Endodermal cell (in vitro differentiated cells): ENCODE results near the gene BAK1. TPM values are rescaled to one million over a fixed set of nuclear protein-coding genes. Genes with fewer than 3 reads are reported as not detected.
A peak's percentile ranks its signal among the peaks of the same experiment; 100 is the strongest.

Source experiments
- DNase-seq: peaks from one replicate; pipeline ENCODE4 v3.0.0-alpha.2; 2017
- H3K27ac ChIP-seq: 2 replicates; pipeline ENCODE4 v1.5.1; 2013; ENCODE audit warnings: mild to moderate bottlenecking, low read depth, low read length, moderate library complexity
- H3K27me3 ChIP-seq: 2 replicates; pipeline ENCODE4 v1.6.1; 2013; ENCODE audit warnings: mild to moderate bottlenecking, low read length, moderate library complexity; ENCODE audit not compliant: insufficient read depth, control insufficient read depth, poor library complexity, severe bottlenecking
- H3K36me3 ChIP-seq: 2 replicates; pipeline ENCODE4 v1.7.0; 2013; ENCODE audit warnings: mild to moderate bottlenecking, low read length, moderate library complexity; ENCODE audit not compliant: control insufficient read depth, insufficient read depth
- H3K4me1 ChIP-seq: one replicate; pipeline ENCODE4 v1.7.0; 2013; ENCODE audit warnings: low read length; ENCODE audit not compliant: control insufficient read depth, insufficient read depth
- H3K4me3 ChIP-seq: 2 replicates; pipeline ENCODE4 v1.5.1; 2013; ENCODE audit warnings: mild to moderate bottlenecking, low read length, moderate library complexity
- H3K9ac ChIP-seq: 2 replicates; pipeline ENCODE4 v1.6.1; 2013; ENCODE audit warnings: mild to moderate bottlenecking, low read length, moderate library complexity; ENCODE audit not compliant: poor library complexity, severe bottlenecking; ENCODE audit errors: extremely low read depth
- H3K9me3 ChIP-seq: 2 replicates; pipeline ENCODE4 v1.6.1; 2013; ENCODE audit warnings: mild to moderate bottlenecking, low read length, moderate library complexity; ENCODE audit not compliant: control insufficient read depth
- H3K27ac Mint-ChIP-seq: 2 replicates; pipeline ENCODE4 v1.8.0; 2020; ENCODE audit warnings: mixed read lengths
- H3K27me3 Mint-ChIP-seq: 2 replicates; pipeline ENCODE4 v1.8.0; 2021; ENCODE audit warnings: mild to moderate bottlenecking, mixed read lengths; ENCODE audit not compliant: insufficient read depth
- H3K36me3 Mint-ChIP-seq: 2 replicates; pipeline ENCODE4 v1.8.0; 2020; ENCODE audit warnings: low read depth, mixed read lengths
- H3K4me1 Mint-ChIP-seq: 2 replicates; pipeline ENCODE4 v1.8.0; 2020; ENCODE audit warnings: mixed read lengths
- H3K4me3 Mint-ChIP-seq: 2 replicates; pipeline ENCODE4 v1.8.0; 2020; ENCODE audit warnings: mild to moderate bottlenecking, moderate library complexity, mixed read lengths
- H3K9me3 Mint-ChIP-seq: 2 replicates; pipeline ENCODE4 v1.8.0; 2020; ENCODE audit warnings: mild to moderate bottlenecking, mixed read lengths
- CTCF ChIP-seq: fragments of 200-600 bp; sonication (generic); conservative IDR thresholded peaks from 2 replicates; pipeline ENCODE4 v1.5.0; 2021; ENCODE audit warnings: antibody characterized with exemption, mild to moderate bottlenecking
- WGBS, 2 experiments: methylation state at CpG; one replicate each; pipeline versions ENCODE4 v1.1.5 to v1.1.7; 2013; ENCODE audit warnings: missing lambda C conversion rate in 2 of 2, mixed read lengths in 1 of 2; ENCODE audit not compliant: insufficient coverage in 1 of 2, insufficient read length in 1 of 2; 5-methylcytosine and 5-hydroxymethylcytosine counted together
- total RNA-seq, 2 donors: library from RNA; stranded (reverse); fragmentation: NEBNext Ultra II Directional in 1 of 2; extraction: Animal tissue kit (Norgen Biotek cat#: 25700) in 1 of 2; gene quantifications; 2 replicates in 1 of 2; 3 replicates in 1 of 2; pipeline ENCODE4 v1.2.1, GENCODE V29; 2021

BAK1 gene
- total RNA-seq, 2 donors from 2014 or later = 39.9 to 41.2 TPM

GRCh38 chr6:33549896-33550295 lies 30.2 kb downstream of the BAK1 start:
- no peaks in the 10 kb centered on the region for H3K9me3 Mint-ChIP-seq
- H3K9ac ChIP-seq = no peak overlapping the region

GRCh38 chr6:33549196-33549595 lies 30.9 kb downstream of the BAK1 start:
- Mint-ChIP-seq H3K27ac (peak overlapping the region; percentile 65), H3K36me3 (no peaks in the 10 kb centered on the region), H3K9me3 (no peaks in the 10 kb centered on the region), H3K4me3 (no peak overlapping the region), H3K4me1 (peaks cover 34% of the 10 kb centered on the region), H3K27me3 (no peaks in the 10 kb centered on the region)
- WGBS, 2 experiments = 85% methylated on average over 7 to 8 of the region's 8 CpGs
- DNase-seq = no peak
- H3K27me3 ChIP-seq = no peaks in the 10 kb centered on the region
- H3K36me3 ChIP-seq = no peaks in the 10 kb centered on the region
- H3K4me3 ChIP-seq = no peak overlapping the region
- no peak for TF ChIP-seq CTCF
- no peak overlapping the region for H3K27ac ChIP-seq
- H3K9me3 ChIP-seq = no peaks in the 10 kb centered on the region
- peaks cover 11% of the 10 kb centered on the region for H3K4me1 ChIP-seq
- H3K9ac ChIP-seq = no peak overlapping the region

More at GRCh38 chr6:33549896-33550295, 30.2 kb downstream of the BAK1 start:
- Histone ChIP-seq H3K9me3 (no peaks in the 10 kb centered on the region), H3K27me3 (no peaks in the 10 kb centered on the region), H3K36me3 (no peaks in the 10 kb centered on the region), H3K4me1 (peaks cover 8% of the 10 kb centered on the region), H3K27ac (no peak overlapping the region), H3K4me3 (no peak overlapping the region)
- no peak for TF ChIP-seq CTCF
- Mint-ChIP-seq H3K27me3 (no peaks in the 10 kb centered on the region), H3K27ac (peak overlapping the region; percentile 65), H3K4me3 (no peak overlapping the region), H3K36me3 (no peaks in the 10 kb centered on the region), H3K4me1 (peaks cover 30% of the 10 kb centered on the region)
- 97 to 100% methylated on average over 1 to 2 of the region's 2 CpGs for WGBS, 2 experiments
- no peak for DNase-seq

- Mint-ChIP-seq H3K27ac (peak overlapping the region; percentile 96), H3K9me3 (no peaks in the 10 kb centered on the region), H3K27me3 (no peaks in the 10 kb centered on the region), H3K4me3 (peak overlapping the region; percentile 18), H3K36me3 (no peaks in the 10 kb centered on the region), H3K4me1 (peaks cover 40% of the 10 kb centered on the region)
- H3K9ac ChIP-seq = peak overlapping the region; percentile 64
- no peaks in the 10 kb centered on the region for H3K27me3 ChIP-seq
- no peak for TF ChIP-seq CTCF
- 10 to 31% methylated on average over 2 of the region's 2 CpGs for WGBS, 2 experiments
- peak; percentile 78 for DNase-seq
- no peaks in the 10 kb centered on the region for H3K9me3 ChIP-seq
- H3K27ac ChIP-seq = peak overlapping the region; percentile 40
- peaks cover 16% of the 10 kb centered on the region for H3K4me1 ChIP-seq
- H3K36me3 ChIP-seq = no peaks in the 10 kb centered on the region
- no peak overlapping the region for H3K4me3 ChIP-seq
Measured at GRCh38 chr6:33547499-33547898, 32.6 kb downstream of the BAK1 start.
